HG03442 (cell line): Measurements from ENCODE around the gene TLCD4.

ENCODE experiments used
- ATAC-seq: cut with Tn5 transposase; IDR thresholded peaks from one replicate; pipeline ENCODE4 v1.9.1; 2021; ENCODE audit warnings: mild to moderate bottlenecking, moderate library complexity; ENCODE audit not compliant: unreplicated experiment

The TLCD4 gene

GRCh38 chr1:95094923-95095322 is 22.2 kb upstream of the TLCD4 start:
- ATAC-seq = no peak

- ATAC-seq = peak; percentile 93
Observed at GRCh38 chr1:95095833-95096217, 21.3 kb upstream of the TLCD4 start.

- peak; percentile 20 for ATAC-seq
Observed at GRCh38 chr1:95096218-95096841, 20.8 kb upstream of the TLCD4 start.

- no peak for ATAC-seq
Observed at GRCh38 chr1:95097426-95097825, 19.7 kb upstream of the TLCD4 start.

GRCh38 chr1:95098196-95098595 is 19.0 kb upstream of the TLCD4 start:
- ATAC-seq = no peak

GRCh38 chr1:95108792-95109191 is 8.4 kb upstream of the TLCD4 start:
- ATAC-seq = no peak

- no peak for ATAC-seq
Observed at GRCh38 chr1:95111014-95111413, 6.1 kb upstream of the TLCD4 start.

- no peak for ATAC-seq
Observed at GRCh38 chr1:95113684-95114083, 3.5 kb upstream of the TLCD4 start.

- no peak for ATAC-seq
Observed at GRCh38 chr1:95115708-95116137, 1.4 kb upstream of the TLCD4 start.

GRCh38 chr1:95116580-95117206 is 462 bp upstream of the TLCD4 start:
- peak; percentile 65 for ATAC-seq

- no peak for ATAC-seq
Observed at GRCh38 chr1:95118067-95118499, 928 bp downstream of the TLCD4 start.

GRCh38 chr1:95118710-95119109 is 1.6 kb downstream of the TLCD4 start:
- no peak for ATAC-seq

GRCh38 chr1:95119273-95119672 is 2.1 kb downstream of the TLCD4 start:
- no peak for ATAC-seq

- ATAC-seq = no peak
Observed at GRCh38 chr1:95122151-95122697, 5.1 kb downstream of the TLCD4 start.

GRCh38 chr1:95124342-95124741 is 7.2 kb downstream of the TLCD4 start:
- ATAC-seq = no peak

- ATAC-seq = no peak
Observed at GRCh38 chr1:95126366-95126765, 9.2 kb downstream of the TLCD4 start.

GRCh38 chr1:95126846-95127245 is 9.7 kb downstream of the TLCD4 start:
- ATAC-seq = no peak

- ATAC-seq = no peak
Observed at GRCh38 chr1:95127380-95127779, 10.2 kb downstream of the TLCD4 start.

GRCh38 chr1:95132762-95133161 is 15.6 kb downstream of the TLCD4 start:
- ATAC-seq = no peak

- no peak for ATAC-seq
Observed at GRCh38 chr1:95133687-95134086, 16.5 kb downstream of the TLCD4 start.

- no peak for ATAC-seq
Observed at GRCh38 chr1:95138223-95138622, 21.1 kb downstream of the TLCD4 start.

- no peak for ATAC-seq
Observed at GRCh38 chr1:95139039-95139438, 21.9 kb downstream of the TLCD4 start.

GRCh38 chr1:95140791-95141190 is 23.6 kb downstream of the TLCD4 start:
- ATAC-seq = no peak
